Urinary bladder (tissue), 4 donors: Measurements from ENCODE around the gene PRPF19. TPM values are rescaled to one million over a fixed set of nuclear protein-coding genes. Genes with fewer than 3 reads are reported as not detected.

Experiments used
- DNase-seq: peaks from one replicate; pipeline ENCODE4 v3.0.0-alpha.2; 2015; ENCODE audit errors: extremely low spot score
- H3K27ac ChIP-seq: one replicate; pipeline ENCODE4 v1.5.1; 2013; ENCODE audit warnings: low read depth, mild to moderate bottlenecking, moderate library complexity
- H3K36me3 ChIP-seq: one replicate; pipeline ENCODE4 v1.6.1; 2013; ENCODE audit warnings: mild to moderate bottlenecking, moderate library complexity; ENCODE audit not compliant: insufficient read depth
- H3K4me1 ChIP-seq: one replicate; pipeline ENCODE4 v1.6.1; 2013; ENCODE audit warnings: mild to moderate bottlenecking, moderate library complexity; ENCODE audit not compliant: insufficient read depth
- H3K4me3 ChIP-seq: one replicate; pipeline ENCODE4 v1.5.1; 2013; ENCODE audit warnings: low read depth, low read length
- WGBS: extraction: QIAGEN DNeasy Blood & Tissue Kit; methylation state at CpG from one replicate; pipeline ENCODE4 v1.1.7; 2013; 5-methylcytosine and 5-hydroxymethylcytosine counted together
- polyA plus RNA-seq: library from polyadenylated mRNA; stranded (reverse); fragments of 200-250 nt; gene quantifications from one replicate; pipeline ENCODE4 v1.2.3, GENCODE V29; 2013
- total RNA-seq: library from RNA; depleted of rRNA; stranded (reverse); fragments of >200 nt; gene quantifications from one replicate; pipeline ENCODE4 v1.2.3, GENCODE V29; 2014
- donor health status: healthy with polysubstance abuse.
- donor health status: healthy.

Gene PRPF19
- total and polyA plus RNA-seq, 2 donors: 31.2 to 83.0 TPM

GRCh38 chr11:60924110-60924905, 17.9 kb upstream of the PRPF19 start, which contains the start of gene TMEM132A:
TMEM132A (plus strand) TSS chr11:60924460; CDS start chr11:60924634, 174 bp downstream.
- H3K36me3 ChIP-seq: peaks cover 11% of the 10 kb centered on the region
- DNase-seq: no peak
- H3K27ac ChIP-seq: no peak within 1 kb of the TSS
- under 1% methylated on average over 69 of the region's 69 CpGs for WGBS
- no peaks in the 10 kb centered on the region for H3K4me1 ChIP-seq
- peak within 1 kb of the TSS; percentile 49 for H3K4me3 ChIP-seq

- no peak for DNase-seq
Measured at GRCh38 chr11:60923800-60924109, 17.4 kb upstream of the PRPF19 start.

GRCh38 chr11:60923326-60923725, 16.9 kb upstream of the PRPF19 start:
- no peak for DNase-seq
- 62% methylated on average over 5 of the region's 5 CpGs for WGBS
- H3K4me3 ChIP-seq: no peak overlapping the region
- peaks cover 11% of the 10 kb centered on the region for H3K36me3 ChIP-seq
- no peaks in the 10 kb centered on the region for H3K4me1 ChIP-seq
- no peak overlapping the region for H3K27ac ChIP-seq

More at GRCh38 chr11:60923800-60924109, 17.4 kb upstream of the PRPF19 start:
- peaks cover 11% of the 10 kb centered on the region for H3K36me3 ChIP-seq
- no peak overlapping the region for H3K4me3 ChIP-seq
- H3K27ac ChIP-seq: no peak overlapping the region
- no peaks in the 10 kb centered on the region for H3K4me1 ChIP-seq
- WGBS: 46% methylated on average over 6 of the region's 6 CpGs

GRCh38 chr11:60922906-60923305, 16.5 kb upstream of the PRPF19 start:
- WGBS: 74% methylated on average over 6 of the region's 6 CpGs
- Histone ChIP-seq H3K27ac (no peak overlapping the region), H3K36me3 (peaks cover 11% of the 10 kb centered on the region), H3K4me3 (no peak overlapping the region), H3K4me1 (no peaks in the 10 kb centered on the region)
- no peak for DNase-seq

GRCh38 chr11:60921777-60922335, 15.5 kb upstream of the PRPF19 start:
- no peak overlapping the region for H3K4me3 ChIP-seq
- WGBS: 83% methylated on average over 23 of the region's 23 CpGs
- no peaks in the 10 kb centered on the region for H3K4me1 ChIP-seq
- no peak overlapping the region for H3K27ac ChIP-seq
- DNase-seq: no peak
- peaks cover 11% of the 10 kb centered on the region for H3K36me3 ChIP-seq

GRCh38 chr11:60921259-60921658, 14.9 kb upstream of the PRPF19 start:
- Histone ChIP-seq H3K4me3 (no peak overlapping the region), H3K27ac (no peak overlapping the region), H3K4me1 (peaks cover 2% of the 10 kb centered on the region), H3K36me3 (peaks cover 11% of the 10 kb centered on the region)
- DNase-seq: no peak
- 95% methylated on average over 11 of the region's 11 CpGs for WGBS

GRCh38 chr11:60919956-60920355, 13.6 kb upstream of the PRPF19 start:
- H3K4me1 ChIP-seq: peaks cover 2% of the 10 kb centered on the region
- 43% methylated on average over 2 of the region's 2 CpGs for WGBS

GRCh38 chr11:60919320-60919719, 12.9 kb upstream of the PRPF19 start:
- no peak for DNase-seq
- no peak overlapping the region for H3K27ac ChIP-seq
- H3K36me3 ChIP-seq: peaks cover 11% of the 10 kb centered on the region
- 99% methylated on average over 1 of the region's 1 CpG for WGBS
- no peak overlapping the region for H3K4me3 ChIP-seq
- H3K4me1 ChIP-seq: peaks cover 2% of the 10 kb centered on the region

More at GRCh38 chr11:60919956-60920355, 13.6 kb upstream of the PRPF19 start:
- H3K36me3 ChIP-seq: peaks cover 11% of the 10 kb centered on the region
- H3K27ac ChIP-seq: no peak overlapping the region
- H3K4me3 ChIP-seq: no peak overlapping the region
- DNase-seq: no peak

- no peak for DNase-seq
- Histone ChIP-seq H3K36me3 (peaks cover 11% of the 10 kb centered on the region), H3K27ac (no peak overlapping the region), H3K4me3 (no peak overlapping the region), H3K4me1 (peaks cover 2% of the 10 kb centered on the region)
- 50% methylated on average over 2 of the region's 2 CpGs for WGBS
Measured at GRCh38 chr11:60918939-60919265, 12.5 kb upstream of the PRPF19 start.

GRCh38 chr11:60918251-60918938, 12.0 kb upstream of the PRPF19 start:
- H3K4me3 ChIP-seq: no peak overlapping the region
- H3K36me3 ChIP-seq: peaks cover 11% of the 10 kb centered on the region
- H3K4me1 ChIP-seq: peaks cover 2% of the 10 kb centered on the region
- no peak overlapping the region for H3K27ac ChIP-seq
- WGBS: 86% methylated on average over 4 of the region's 4 CpGs
- DNase-seq: no peak

GRCh38 chr11:60917267-60917666, 10.9 kb upstream of the PRPF19 start:
- no peak overlapping the region for H3K4me3 ChIP-seq
- DNase-seq: no peak
- no peak overlapping the region for H3K27ac ChIP-seq
- H3K4me1 ChIP-seq: peaks cover 2% of the 10 kb centered on the region
- 98% methylated on average over 1 of the region's 1 CpG for WGBS
- H3K36me3 ChIP-seq: peaks cover 11% of the 10 kb centered on the region

- DNase-seq: no peak
- Histone ChIP-seq H3K27ac (no peak overlapping the region), H3K4me1 (peaks cover 2% of the 10 kb centered on the region), H3K36me3 (peaks cover 8% of the 10 kb centered on the region), H3K4me3 (no peak overlapping the region)
- 82% methylated on average over 3 of the region's 3 CpGs for WGBS
Measured at GRCh38 chr11:60916669-60917206, 10.4 kb upstream of the PRPF19 start.

- Histone ChIP-seq H3K4me1 (peaks cover 2% of the 10 kb centered on the region), H3K36me3 (peaks cover 1% of the 10 kb centered on the region), H3K4me3 (peak overlapping the region; percentile 72), H3K27ac (peak overlapping the region; percentile 61)
- WGBS: 6% methylated on average over 17 of the region's 17 CpGs
- peak; percentile 25 for DNase-seq
Measured at GRCh38 chr11:60915248-60915914, 9.0 kb upstream of the PRPF19 start.
